ENCODE results near the gene IRF2BPL.

- TF ChIP-seq POLR2A (IDR thresholded peaks at IDR 0.05), result peak; percentile 50 to 69
- TF ChIP-seq, protein P1, sequence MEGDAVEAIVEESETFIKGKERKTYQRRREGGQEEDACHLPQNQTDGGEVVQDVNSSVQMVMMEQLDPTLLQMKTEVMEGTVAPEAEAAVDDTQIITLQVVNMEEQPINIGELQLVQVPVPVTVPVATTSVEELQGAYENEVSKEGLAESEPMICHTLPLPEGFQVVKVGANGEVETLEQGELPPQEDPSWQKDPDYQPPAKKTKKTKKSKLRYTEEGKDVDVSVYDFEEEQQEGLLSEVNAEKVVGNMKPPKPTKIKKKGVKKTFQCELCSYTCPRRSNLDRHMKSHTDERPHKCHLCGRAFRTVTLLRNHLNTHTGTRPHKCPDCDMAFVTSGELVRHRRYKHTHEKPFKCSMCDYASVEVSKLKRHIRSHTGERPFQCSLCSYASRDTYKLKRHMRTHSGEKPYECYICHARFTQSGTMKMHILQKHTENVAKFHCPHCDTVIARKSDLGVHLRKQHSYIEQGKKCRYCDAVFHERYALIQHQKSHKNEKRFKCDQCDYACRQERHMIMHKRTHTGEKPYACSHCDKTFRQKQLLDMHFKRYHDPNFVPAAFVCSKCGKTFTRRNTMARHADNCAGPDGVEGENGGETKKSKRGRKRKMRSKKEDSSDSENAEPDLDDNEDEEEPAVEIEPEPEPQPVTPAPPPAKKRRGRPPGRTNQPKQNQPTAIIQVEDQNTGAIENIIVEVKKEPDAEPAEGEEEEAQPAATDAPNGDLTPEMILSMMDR (IDR thresholded peaks at IDR 0.05), result peak in 2 of 6 experiments; percentile 18 to 25
Observed at GRCh38 chr14:77032844-77033621, 4.5 kb upstream of the IRF2BPL start.
